Measurements from ENCODE around the gene CYTH3.
A peak's percentile ranks its signal among the peaks of the same experiment; 100 is the strongest.

The CYTH3 gene

DNA sequence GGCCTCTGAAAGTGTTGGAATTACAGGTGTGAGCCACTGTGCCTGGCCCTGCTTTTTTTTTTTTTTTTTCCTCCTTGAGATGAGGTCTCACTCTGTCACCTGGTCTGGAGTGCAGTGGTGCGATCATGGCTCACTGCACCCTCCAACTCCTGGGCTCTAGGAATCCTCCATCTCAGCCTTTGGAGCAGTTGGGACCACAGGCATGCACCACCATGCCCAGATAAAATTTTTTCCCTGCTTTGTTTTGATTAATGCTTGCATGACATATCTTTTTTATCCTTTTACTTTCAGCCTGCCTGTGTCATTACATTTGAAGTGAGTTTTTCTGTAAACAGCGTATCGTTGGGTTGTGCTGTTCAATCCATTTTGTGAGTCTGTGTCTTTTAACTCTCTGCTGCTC, 144.2 kb downstream of the CYTH3 start:
- no peak overlapping the region for H3K9ac ChIP-seq
- no peaks in the 10 kb centered on the region for H3K27me3 ChIP-seq
- no peak for TF ChIP-seq Cebpa-rat (IDR thresholded peaks at IDR 0.05)
- H3K4me3 ChIP-seq = no peak overlapping the region
- H3K27ac ChIP-seq = peak overlapping the region; percentile 10; the same call in 1 of the 2 replicates
- no peaks in the 10 kb centered on the region for H3K4me1 ChIP-seq
- H3K4me2 ChIP-seq = no peak overlapping the region
- peaks cover 10% of the 10 kb centered on the region; the same call in 1 of the 2 replicates for H3K9me3 ChIP-seq
- H3K36me3 ChIP-seq = peaks cover 92% of the 10 kb centered on the region
- peaks cover 61% of the 10 kb centered on the region for H4K20me1 ChIP-seq

DNA sequence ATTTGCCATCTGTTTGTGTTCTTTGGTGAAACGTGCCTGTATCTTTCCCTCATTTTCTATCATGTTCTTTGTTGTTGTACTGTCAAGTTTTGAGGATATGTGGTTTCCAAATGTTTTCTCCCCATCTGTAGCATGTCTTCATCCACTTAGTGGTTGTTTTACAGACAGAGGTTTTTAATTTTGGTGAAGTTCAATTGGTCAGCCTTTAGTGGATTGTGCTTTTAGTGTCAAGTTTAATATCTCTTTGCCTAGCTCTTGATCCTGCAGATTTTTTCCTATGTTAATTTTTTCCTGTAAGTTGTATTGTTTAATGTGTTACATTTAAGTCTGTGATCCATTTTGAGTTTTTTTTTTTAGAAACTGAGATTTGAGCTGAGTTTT, 145.3 kb downstream of the CYTH3 start:
- no peak for TF ChIP-seq Cebpa-rat (IDR thresholded peaks at IDR 0.05)
- peaks cover 92% of the 10 kb centered on the region for H3K36me3 ChIP-seq
- peaks cover 8% of the 10 kb centered on the region; the same call in 1 of the 2 replicates for H3K9me3 ChIP-seq
- no peaks in the 10 kb centered on the region for H3K4me1 ChIP-seq
- H3K4me2 ChIP-seq = no peak overlapping the region
- no peak overlapping the region for H3K27ac ChIP-seq
- H3K27me3 ChIP-seq = no peaks in the 10 kb centered on the region
- H3K4me3 ChIP-seq = no peak overlapping the region
- H3K9ac ChIP-seq = no peak overlapping the region
- H4K20me1 ChIP-seq = peaks cover 59% of the 10 kb centered on the region

- peaks cover 33% of the 10 kb centered on the region; the same call in 1 of the 2 replicates for H4K20me1 ChIP-seq
- no peak overlapping the region for H3K9ac ChIP-seq
- peaks cover 31% of the 10 kb centered on the region for H3K9me3 ChIP-seq
- no peaks in the 10 kb centered on the region for H3K27me3 ChIP-seq
- no peak for TF ChIP-seq Cebpa-rat (IDR thresholded peaks at IDR 0.05)
- peaks cover 92% of the 10 kb centered on the region for H3K36me3 ChIP-seq
- no peak overlapping the region for H3K4me3 ChIP-seq
- H3K4me2 ChIP-seq = no peak overlapping the region
- H3K4me1 ChIP-seq = peaks cover 14% of the 10 kb centered on the region
- H3K27ac ChIP-seq = no peak overlapping the region
These were observed 148.6 kb downstream of the CYTH3 start for GRCh38 chr7:6123843-6124242.

DNA sequence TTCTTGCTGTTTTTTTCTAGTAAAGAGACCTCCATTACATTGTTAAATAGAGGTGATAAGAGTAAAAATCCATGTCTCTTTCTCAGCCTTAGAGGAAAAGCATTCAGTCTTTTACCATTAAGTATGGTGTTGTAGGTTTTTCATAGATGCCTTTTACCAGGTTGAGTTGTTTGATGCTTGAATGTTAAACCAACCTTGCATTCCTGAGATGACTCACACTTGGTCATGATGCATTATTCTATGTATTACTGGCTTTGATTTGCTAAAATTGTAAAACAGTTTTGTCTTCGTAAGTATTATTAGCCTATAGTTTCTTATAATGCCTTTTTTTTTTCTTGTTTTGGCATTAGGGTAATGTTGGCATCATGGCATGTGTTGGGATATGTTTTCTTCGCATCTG, 151.3 kb downstream of the CYTH3 start:
- Histone ChIP-seq H3K36me3 (peaks cover 97% of the 10 kb centered on the region), H3K27me3 (no peaks in the 10 kb centered on the region), H3K4me3 (no peak overlapping the region), H3K4me1 (peaks cover 14% of the 10 kb centered on the region), H3K9ac (no peak overlapping the region), H3K4me2 (no peak overlapping the region), H3K9me3 (peaks cover 31% of the 10 kb centered on the region), H4K20me1 (peaks cover 17% of the 10 kb centered on the region; the same call in 1 of the 2 replicates), H3K27ac (no peak overlapping the region)
- no peak for TF ChIP-seq Cebpa-rat (IDR thresholded peaks at IDR 0.05)

DNA sequence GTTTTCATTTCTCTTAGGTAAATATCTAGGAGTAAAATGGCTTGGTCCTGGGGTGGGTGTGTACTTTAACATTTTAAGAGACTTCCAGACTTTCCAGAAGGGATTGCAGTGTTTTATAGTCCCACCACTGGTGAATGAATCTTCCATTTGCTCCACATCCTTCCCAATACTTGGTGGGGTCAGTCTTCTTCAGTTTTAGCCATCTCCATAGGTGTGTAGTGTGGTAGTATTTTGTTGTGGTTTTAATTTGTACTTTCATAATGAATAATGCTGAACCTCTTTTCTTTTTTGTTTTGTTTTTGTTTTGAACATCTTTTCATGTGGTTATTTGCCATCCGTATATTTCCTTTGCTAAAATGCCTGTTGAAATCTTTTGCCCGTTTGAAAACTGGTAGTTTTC, 154.9 kb downstream of the CYTH3 start:
- peaks cover 14% of the 10 kb centered on the region for H3K4me1 ChIP-seq
- no peak overlapping the region for H3K9ac ChIP-seq
- TF ChIP-seq Cebpa-rat (IDR thresholded peaks at IDR 0.05) = no peak
- peaks cover 97% of the 10 kb centered on the region for H3K36me3 ChIP-seq
- H4K20me1 ChIP-seq = 0 out of 2 replicates have a peak, but pooled peaks cover 25% of the 10 kb centered on the region
- H3K9me3 ChIP-seq = peaks cover 23% of the 10 kb centered on the region
- no peaks in the 10 kb centered on the region for H3K27me3 ChIP-seq
- H3K4me3 ChIP-seq = no peak overlapping the region
- no peak overlapping the region for H3K4me2 ChIP-seq
- no peak overlapping the region for H3K27ac ChIP-seq

DNA sequence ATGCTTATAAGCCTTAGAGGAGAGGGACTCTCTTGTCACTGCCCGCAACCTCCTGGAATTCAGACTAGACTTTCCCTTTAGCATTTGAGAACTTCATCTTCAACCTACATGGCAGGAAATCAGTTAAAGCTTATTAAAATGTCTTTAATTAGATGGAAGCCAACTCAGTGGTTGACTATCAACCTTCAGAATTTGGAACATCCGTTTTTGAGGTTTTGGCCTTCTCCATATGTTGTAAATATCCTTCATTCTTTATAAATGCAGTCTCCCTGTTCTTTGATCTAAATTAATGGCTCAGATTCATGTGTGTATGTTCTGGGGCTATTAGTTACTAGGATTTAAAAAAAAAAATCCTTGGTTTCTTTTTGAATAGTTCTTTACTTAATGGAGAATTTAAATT, 156.2 kb downstream of the CYTH3 start:
- no peak overlapping the region for H3K9ac ChIP-seq
- no peak overlapping the region for H3K4me3 ChIP-seq
- peaks cover 14% of the 10 kb centered on the region for H3K4me1 ChIP-seq
- peaks cover 17% of the 10 kb centered on the region for H3K9me3 ChIP-seq
- no peak for TF ChIP-seq Cebpa-rat (IDR thresholded peaks at IDR 0.05)
- peaks cover 97% of the 10 kb centered on the region for H3K36me3 ChIP-seq
- no peaks in the 10 kb centered on the region for H3K27me3 ChIP-seq
- H3K4me2 ChIP-seq = no peak overlapping the region
- H3K27ac ChIP-seq = no peak overlapping the region
- peaks cover 31% of the 10 kb centered on the region for H4K20me1 ChIP-seq
